ENCODE measurements around the gene TRIM37.

Gene TRIM37

DNA sequence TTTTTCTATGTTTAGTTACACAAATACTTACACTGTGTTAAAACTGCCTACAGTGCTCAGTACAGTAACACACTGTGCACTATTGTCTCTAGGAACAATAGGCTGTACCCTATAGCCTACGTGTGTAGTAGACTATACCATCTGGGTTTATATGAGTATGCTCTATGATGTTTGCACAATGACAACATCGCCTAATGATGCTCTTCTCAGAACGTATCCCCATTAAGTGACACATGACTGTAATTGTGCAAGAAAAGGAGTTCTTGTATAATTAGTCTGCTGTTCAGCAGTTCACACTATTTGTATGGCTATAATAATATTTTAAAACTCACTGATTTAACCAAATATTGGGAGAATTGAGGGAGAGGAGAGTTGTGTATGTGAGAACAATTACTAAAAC, 173.7 kb downstream of the TRIM37 start:
- no peak for DNase-seq

Data from suppressor macrophage treated with lipopolysaccharide for 4 hours (primary cell).